Measurements from ENCODE around the gene FTL. TPM values are rescaled to one million over a fixed set of nuclear protein-coding genes. Genes with fewer than 3 reads are reported as not detected.
A peak's percentile ranks its signal among the peaks of the same experiment; 100 is the strongest.

FTL gene
- total RNA-seq, 1 experiment from 2014 or later = 754 TPM

DNA sequence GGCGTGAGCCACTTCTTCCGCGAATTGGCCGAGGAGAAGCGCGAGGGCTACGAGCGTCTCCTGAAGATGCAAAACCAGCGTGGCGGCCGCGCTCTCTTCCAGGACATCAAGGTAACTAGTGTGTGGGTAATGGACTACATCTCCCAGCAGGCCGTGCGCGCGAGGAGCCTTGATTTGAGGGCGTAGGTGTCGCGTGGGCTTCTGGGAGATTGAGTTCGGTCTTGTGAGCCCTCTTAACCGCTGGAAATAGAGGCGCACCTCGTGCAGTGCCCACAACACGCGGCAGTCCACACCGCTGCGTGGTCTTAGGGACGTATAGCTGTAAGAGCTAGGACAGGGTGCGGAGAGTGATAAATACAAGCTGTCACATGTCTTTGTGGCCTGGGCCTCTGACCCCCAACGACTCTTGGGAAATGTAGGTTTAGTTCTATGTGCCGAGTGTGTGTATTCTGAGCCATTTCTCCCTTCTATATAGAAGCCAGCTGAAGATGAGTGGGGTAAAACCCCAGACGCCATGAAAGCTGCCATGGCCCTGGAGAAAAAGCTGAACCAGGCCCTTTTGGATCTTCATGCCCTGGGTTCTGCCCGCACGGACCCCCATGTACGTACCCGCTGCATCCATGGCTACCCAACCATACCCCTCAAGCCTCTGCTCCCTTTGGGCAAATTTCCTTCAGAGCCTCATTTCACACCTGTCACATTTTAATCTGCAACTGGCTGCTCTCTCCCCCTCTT, 864 bp downstream of the FTL start:
- DNase-seq (ENCODE audit: low read depth) = peak; percentile 93

GRCh38 chr19:48966541-48967345, 1.6 kb downstream of the FTL start:
- DNase-seq (ENCODE audit: low read depth) = no peak

GRCh38 chr19:48967346-48968178, 2.5 kb downstream of the FTL start:
- DNase-seq (ENCODE audit: low read depth) = no peak

GRCh38 chr19:48968179-48968661, 3.1 kb downstream of the FTL start:
- DNase-seq (ENCODE audit: low read depth) = no peak

DNA sequence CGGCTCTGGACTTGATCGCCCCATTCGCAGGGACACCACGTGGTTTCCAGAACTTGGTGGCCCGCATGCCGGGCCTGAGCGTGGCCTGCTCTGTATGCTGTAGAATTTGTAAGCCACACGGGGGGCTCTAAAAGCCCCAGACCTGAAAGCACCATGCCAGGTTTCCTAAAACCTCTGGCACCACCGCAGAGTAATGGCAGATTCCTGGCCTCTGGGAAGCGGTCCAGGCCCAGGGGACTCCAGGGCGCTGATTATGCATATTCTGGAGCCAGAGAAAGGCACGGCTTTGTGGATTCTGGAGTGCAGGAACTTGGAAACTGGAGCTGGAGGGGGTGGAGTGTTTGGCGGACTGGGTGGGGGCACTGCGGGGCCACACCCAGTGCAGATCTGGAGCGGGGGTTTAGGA, 3.7 kb downstream of the FTL start:
- no peak for DNase-seq (ENCODE audit: low read depth)

DNA sequence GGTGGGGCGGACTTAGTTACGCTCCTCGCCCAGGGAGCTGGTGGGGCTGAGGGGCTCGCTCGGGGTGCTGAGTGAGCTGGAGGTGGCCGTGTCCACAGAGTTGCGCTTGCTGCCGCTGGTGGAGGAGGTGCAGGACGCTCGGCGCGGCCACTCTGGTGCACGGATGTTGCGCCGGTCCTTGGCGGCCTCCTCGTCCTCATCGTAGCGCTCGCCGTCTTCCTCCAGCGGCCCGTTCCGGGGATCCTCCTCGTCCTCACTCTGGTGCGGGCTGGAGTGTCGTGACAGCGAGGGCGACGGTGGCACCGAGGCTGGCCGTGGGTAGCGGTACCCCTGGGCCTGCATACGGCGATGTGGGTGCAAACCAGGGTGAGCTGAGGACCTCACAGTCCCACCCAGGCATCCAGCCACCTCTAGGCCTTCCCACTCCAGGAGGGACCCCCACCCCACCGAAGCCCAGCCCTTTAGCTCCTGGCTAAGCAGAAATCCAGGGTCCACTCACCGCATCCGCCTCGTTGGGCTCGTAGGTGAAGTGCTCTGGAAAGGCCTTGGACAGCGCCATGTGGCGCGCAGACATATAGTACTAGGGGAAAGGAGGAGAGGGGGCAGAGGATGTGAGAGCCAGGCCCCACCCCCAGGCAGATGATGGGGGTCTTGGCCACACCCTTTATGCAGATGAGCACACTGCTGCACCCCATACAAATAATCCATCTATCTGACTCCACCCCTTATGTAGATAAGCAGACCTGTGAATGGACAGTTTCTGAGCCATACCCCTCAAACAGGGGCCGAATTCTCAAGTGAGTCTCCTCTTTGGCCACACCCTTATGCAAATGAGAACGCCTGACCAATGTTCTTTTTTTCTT, 4.4 kb downstream of the FTL start:
- peak; percentile 37 for DNase-seq (ENCODE audit: low read depth)

GRCh38 chr19:48970139-48970766, 5.1 kb downstream of the FTL start:
- DNase-seq (ENCODE audit: low read depth) = no peak

- peak; percentile 81 for DNase-seq (ENCODE audit: low read depth)
Observed at GRCh38 chr19:48970923-48971395, 5.8 kb downstream of the FTL start.

GRCh38 chr19:48975947-48976847, 11.1 kb downstream of the FTL start:
- no peak for DNase-seq (ENCODE audit: low read depth)

DNA sequence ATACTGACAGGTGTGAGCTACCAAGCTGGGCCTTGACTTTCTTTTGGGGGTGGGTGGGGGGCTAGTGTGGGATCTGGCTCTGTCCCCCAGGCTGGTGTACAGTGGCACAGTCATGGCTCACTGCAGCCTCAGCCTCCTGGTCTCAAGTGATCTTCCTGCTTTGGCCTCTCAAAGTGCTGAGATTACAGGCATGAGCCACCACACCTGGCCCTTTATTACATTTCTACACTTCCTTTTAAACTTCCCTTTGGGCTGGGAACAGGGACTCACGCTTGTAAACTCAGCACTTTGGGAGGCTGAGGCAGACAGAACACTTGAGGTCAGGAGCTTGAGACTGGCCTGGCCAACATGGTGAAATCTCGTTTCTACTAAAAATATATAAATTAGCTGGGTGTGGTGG, 12.0 kb downstream of the FTL start:
- DNase-seq (ENCODE audit: low read depth) = no peak

GRCh38 chr19:48982280-48982679, 17.2 kb downstream of the FTL start:
- no peak for DNase-seq (ENCODE audit: low read depth)

GRCh38 chr19:48985711-48986110, 20.6 kb downstream of the FTL start:
- no peak for DNase-seq (ENCODE audit: low read depth)

DNA sequence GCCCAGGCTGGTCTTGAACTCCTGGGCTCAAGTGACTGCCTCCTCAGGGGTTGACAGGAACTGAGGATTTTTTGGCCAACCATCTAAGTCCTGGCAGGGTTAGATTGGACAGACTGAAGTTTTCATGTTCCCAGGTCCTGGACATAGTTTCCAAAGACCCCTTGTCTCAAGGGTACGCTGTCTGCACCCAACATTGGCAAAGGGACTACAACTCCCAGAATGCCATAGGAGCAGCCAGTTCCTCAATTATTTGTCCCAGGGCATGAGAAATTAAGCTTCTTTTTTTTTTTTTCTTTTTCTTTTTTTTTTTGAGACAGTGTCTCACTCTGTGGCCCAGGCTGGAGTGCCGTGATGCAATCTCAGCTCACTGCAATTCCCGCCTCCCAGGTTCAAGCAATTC, 21.1 kb downstream of the FTL start:
- DNase-seq (ENCODE audit: low read depth) = no peak

- DNase-seq (ENCODE audit: low read depth) = no peak
Observed at GRCh38 chr19:48987323-48987722, 22.2 kb downstream of the FTL start.

DNA sequence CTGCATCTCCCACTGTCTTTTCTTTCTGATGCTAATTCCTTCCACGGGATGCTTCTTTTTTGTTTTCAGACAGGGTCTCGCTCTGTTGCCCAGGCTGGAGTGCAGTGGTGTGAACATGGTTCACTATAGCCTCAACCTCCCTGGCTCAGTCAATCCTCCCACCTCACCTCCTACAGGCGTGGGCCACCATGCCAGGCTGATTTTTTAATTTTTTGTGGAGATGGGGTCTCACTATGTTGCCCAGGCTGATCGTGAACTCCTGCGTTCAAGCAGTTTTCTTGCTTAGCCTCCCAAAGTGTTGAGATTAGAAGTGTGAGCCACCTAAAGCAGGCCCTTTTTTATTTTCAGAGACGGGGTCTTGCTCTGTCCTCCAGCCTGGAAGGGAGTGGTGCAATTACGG, 23.2 kb downstream of the FTL start:
- DNase-seq (ENCODE audit: low read depth) = no peak

- DNase-seq (ENCODE audit: low read depth) = no peak
Observed at GRCh38 chr19:48988860-48989259, 23.8 kb downstream of the FTL start.

- DNase-seq (ENCODE audit: low read depth) = no peak
Observed at GRCh38 chr19:48989701-48990291, 24.7 kb downstream of the FTL start.

- DNase-seq (ENCODE audit: low read depth) = no peak
Observed at GRCh38 chr19:48990400-48990799, 25.3 kb downstream of the FTL start.

DNA sequence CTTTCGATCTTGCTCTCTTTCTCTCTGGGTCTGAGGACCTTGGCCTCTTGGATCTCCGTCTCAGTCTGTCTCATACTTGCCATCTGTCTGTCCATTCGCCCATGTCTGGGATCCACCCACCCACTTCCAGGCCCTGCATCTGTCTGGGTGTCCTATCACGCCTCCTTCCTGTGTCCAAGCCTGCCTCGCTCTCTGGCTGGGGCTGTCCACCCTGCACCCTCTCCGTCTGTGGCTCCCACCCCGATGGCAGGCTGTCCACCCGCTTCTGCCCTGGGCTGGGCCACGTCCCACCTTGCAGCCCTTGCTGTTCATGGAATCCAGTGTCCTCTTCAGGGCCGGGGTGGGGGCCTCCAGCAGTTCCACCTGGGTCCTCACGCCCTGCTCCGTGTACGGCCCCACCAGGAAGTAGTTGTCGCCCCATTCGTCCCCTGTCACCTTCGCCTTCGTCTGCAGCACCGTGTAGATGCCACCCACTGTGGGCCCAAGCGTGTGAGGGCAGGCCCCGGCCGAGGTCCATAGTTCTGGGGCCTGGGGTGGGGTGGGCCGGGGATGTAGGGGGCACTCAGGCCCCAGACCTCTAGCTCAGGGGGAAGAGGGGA, 26.0 kb downstream of the FTL start:
- no peak for DNase-seq (ENCODE audit: low read depth)
